Stimulated activated CD4-positive, alpha-beta T cell treated with anti-CD3 and anti-CD28 coated beads, Interleukin-4, amount 100 ng/mL, for 1 hour (primary cell): Measurements from ENCODE around the gene TMEM120B.

ENCODE experiments used
- DNase-seq: peaks from one replicate; pipeline ENCODE4 v3.0.0-alpha.2; 2020

TMEM120B gene

DNA sequence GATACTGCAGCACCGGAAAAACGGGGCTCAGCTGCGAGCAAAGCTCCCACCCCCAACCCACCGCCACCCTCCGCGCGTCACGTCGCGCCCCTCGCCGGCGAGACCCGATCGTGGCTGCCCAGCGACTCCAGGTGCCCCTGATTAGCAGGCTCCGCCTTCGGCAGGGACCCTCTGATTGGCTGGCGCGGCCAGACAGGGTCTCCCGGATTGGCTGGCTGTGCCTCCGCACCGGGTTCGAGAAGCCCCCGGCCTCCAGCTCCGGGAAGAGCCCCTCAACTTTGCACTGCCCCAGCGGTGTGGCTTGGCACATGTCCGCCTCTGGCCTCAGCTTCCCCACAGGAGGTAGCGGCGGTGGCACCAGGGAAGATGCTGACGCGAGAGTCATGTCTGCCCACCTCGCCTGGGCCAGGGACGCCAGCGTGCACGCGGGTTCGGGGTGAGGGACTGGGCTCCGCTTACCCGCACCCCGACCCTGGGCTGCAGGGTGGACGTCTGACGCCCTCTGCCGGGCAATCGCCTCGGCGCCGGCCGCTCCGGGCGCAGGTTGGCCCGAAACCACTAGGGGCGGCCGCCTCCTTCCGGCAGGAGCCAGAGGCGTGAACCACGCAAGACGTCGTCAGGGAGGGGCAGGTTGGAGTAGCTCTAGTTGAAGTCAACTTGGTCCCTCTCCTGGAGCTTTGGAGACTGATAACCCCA is 81.4 kb downstream of the TMEM120B start:
- DNase-seq = peak; percentile 96

- no peak for DNase-seq
Observed at GRCh38 chr12:121794534-121795033, 82.0 kb downstream of the TMEM120B start.

- DNase-seq = peak; percentile 85
Observed at GRCh38 chr12:121795034-121795968, 82.7 kb downstream of the TMEM120B start.

DNA sequence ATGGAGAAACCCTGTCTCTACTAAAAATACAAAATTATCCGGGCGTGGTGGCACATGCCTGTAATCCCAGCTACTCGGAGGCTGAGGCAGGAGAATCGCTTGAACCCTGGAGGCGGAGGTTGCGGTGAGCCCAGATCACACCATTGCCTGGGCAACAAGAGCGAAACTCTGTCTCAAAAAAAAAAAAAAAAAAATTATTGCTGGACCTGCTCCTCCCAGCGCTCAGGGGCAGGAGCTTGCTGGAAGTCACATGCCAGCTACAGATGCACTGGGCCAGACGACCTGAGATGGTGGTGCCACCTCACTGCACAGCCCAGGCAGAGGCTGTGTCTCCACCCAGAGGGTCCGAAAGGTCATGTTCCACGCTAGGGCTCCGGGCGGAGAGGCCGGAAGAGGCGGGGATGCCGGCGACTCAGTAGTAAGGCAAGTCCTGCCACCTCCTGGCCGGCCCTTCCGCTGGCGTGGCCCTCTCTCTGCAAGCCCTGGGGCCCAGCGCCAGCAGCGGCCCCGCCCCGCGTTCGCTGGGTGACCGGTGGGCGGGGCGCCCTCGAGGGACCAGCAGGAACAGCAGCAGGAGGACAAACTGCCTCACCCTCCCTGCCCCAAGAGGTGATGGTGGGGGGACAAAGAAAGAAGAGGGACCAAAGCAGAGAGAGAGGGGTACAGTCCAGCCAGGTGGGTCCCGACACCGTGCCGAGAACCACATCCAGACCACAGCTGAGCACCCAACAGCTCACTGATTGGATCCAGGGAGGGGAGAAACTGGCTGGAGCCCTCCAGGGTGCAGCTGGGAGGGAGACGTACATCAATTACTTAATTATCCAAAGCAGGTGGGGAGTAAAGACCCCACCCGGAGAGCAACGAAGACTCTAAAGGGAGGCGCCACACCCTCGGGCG is 84.6 kb downstream of the TMEM120B start:
- DNase-seq = no peak

DNA sequence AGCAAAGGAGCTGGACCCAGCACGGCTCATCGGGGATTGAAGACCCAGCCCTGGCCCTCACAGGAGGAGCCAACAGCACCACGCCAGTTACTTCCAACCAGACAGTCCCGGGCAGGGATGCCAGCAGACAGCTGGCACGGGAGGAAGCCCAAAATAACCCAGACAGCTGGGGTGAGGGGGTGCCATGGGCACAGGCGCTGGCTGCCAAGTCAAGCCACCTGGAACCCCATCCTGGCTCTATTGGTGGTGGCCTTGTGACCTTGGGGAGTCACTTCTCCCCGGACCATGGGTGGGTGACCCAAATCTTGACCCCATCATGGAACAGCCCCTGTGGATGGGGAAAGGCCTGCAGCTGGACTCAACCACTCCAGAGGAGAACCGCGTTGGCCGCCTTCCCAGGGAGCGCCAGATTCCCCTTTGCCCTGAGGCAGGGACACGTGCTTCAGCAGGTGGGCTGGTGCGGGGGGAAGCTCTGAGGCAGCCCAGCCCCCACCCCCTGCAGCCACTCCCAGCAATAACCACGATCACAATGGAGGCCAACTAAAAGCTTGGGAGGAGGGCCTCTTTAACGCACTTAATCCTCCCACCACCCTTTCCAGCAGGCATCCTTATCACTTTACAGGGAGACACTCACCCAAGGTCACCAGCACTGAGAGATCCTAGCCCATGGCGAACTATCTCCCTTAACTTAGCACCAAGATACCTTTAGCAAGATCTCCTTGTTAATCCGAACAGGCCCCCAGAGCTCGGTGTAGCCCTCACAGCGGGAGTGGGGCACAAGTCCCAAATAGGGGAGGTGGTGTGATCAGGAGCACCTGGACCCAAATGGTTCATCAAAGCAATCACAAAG is 85.6 kb downstream of the TMEM120B start:
- DNase-seq = no peak

DNA sequence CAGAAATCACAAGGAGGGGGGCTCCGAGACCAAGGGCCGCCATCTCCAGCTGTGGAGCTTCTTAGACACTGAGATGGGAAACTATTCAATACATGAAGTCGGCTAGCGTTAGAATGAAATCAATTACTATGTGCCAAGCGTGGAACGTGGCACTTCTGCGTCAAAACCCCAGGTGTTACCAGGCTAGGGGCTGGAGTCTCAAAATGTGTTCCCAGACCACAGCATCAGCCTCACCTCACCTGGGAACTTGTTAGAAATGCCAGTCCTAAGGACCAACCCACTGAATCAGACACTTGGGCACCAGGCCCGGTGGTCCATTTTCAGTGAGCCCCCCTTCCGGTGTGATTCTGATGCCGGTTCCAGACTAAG is 86.2 kb downstream of the TMEM120B start:
- no peak for DNase-seq

DNA sequence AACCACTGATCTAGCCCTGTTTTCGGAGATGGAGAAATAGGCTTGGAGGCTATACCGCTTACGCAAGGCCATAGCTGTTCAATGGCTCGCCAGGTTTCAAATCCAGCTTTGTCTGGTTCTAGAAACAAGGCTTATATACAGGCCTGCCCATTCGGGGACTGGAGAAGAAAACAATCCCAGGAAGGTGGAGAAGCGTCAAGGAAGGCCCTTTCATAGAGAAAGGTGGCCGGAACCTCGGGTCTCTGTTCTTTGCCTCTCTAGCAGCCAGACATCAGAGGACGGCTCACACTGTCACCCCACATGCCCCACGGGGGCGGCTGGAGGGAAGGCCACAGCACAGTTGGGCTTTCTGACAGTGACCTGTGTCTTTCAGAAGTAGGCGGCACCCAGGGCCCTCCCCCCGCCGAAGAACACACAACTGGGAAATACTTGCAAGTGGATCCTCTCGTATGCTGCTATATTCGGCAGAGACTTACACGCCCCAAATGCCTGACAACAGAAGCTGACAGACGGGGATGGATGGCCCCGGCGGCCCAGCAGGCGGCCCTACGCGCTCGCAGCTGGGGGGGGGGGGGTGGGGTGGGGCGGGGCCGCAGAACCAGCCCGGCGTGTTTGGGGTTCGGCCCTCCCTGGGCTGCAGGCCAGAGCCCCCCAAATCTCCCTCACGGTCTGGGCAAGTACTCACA is 86.7 kb downstream of the TMEM120B start:
- DNase-seq = peak; percentile 49

GRCh38 chr12:121799842-121800693 is 87.5 kb downstream of the TMEM120B start:
- peak; percentile 87 for DNase-seq

- DNase-seq = peak; percentile 71
Observed at GRCh38 chr12:121800694-121801594, 88.4 kb downstream of the TMEM120B start.

GRCh38 chr12:121801595-121802484 is 89.3 kb downstream of the TMEM120B start:
- DNase-seq = no peak

GRCh38 chr12:121802485-121802842 is 89.9 kb downstream of the TMEM120B start:
- no peak for DNase-seq

GRCh38 chr12:121802843-121803698 is 90.5 kb downstream of the TMEM120B start:
- peak; percentile 89 for DNase-seq

GRCh38 chr12:121803861-121804416 is 91.4 kb downstream of the TMEM120B start, which contains the start of gene SETD1B:
SETD1B (plus strand) TSS chr12:121804009; CDS start chr12:121804738, 729 bp downstream.
- DNase-seq = peak; percentile 60

- DNase-seq = peak; percentile 67
Observed at GRCh38 chr12:121804417-121805111, 92.0 kb downstream of the TMEM120B start.

GRCh38 chr12:121805171-121806008 is 92.8 kb downstream of the TMEM120B start:
- no peak for DNase-seq
